Measurements from ENCODE around the gene ARHGAP25.

ARHGAP25 gene

DNA sequence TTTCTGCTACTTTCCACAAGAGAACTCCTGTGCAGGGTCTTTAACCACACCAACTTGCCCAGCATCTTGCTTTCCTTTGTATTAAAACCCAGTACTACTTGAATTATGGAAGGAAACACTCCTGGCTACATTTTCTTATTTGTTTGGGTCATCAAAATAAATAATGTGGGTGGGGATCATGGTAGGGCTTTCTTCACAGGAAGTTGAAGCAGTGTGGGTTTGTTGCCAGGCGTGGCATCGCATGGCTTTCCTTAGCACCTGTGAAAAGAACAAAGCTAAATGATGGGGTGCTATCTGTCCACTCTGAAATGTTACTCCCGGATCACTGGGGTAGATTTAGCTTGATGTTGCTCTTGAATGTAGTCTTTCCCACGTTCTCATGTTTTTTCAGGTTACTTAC, 18.7 kb downstream of the ARHGAP25 start:
- no peak for DNase-seq (ENCODE audit: low read depth)
- no peak for TF ChIP-seq CTCF (IDR thresholded peaks at IDR 0.05; ENCODE audit: control insufficient read depth, extremely low read depth, insufficient read depth)
- H3K4me3 ChIP-seq (ENCODE audit: low read depth, low read length), result no peak overlapping the region

DNA sequence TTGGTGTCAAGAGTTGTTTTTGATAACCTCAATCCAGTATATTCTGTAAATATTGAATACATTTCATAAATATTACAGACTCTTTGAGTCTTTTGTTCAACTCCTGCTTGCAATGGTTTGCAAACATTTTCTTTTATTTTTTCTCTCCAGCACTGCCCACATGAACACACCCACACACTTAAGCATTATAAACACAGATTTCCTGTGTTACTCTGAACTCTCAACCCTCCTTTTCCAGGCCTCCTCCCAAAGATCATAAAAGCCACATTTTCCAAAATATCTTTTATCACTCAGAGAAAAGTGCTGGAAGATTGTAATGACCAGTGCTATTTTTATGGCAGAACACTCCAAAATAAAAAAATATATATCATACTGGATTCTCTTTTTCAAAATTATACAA, 20.5 kb downstream of the ARHGAP25 start:
- no peak for DNase-seq (ENCODE audit: low read depth)
- TF ChIP-seq CTCF (IDR thresholded peaks at IDR 0.05; ENCODE audit: control insufficient read depth, extremely low read depth, insufficient read depth), result no peak
- no peak overlapping the region for H3K4me3 ChIP-seq (ENCODE audit: low read depth, low read length)

- H3K4me3 ChIP-seq (ENCODE audit: low read depth, low read length), result no peak overlapping the region
- no peak for TF ChIP-seq CTCF (IDR thresholded peaks at IDR 0.05; ENCODE audit: control insufficient read depth, extremely low read depth, insufficient read depth)
- no peak for DNase-seq (ENCODE audit: low read depth)
Observed at GRCh38 chr2:68756178-68756577, 21.6 kb downstream of the ARHGAP25 start.

- no peak for TF ChIP-seq CTCF (IDR thresholded peaks at IDR 0.05; ENCODE audit: control insufficient read depth, extremely low read depth, insufficient read depth)
- no peak overlapping the region for H3K4me3 ChIP-seq (ENCODE audit: low read depth, low read length)
- DNase-seq (ENCODE audit: low read depth), result no peak
Observed at GRCh38 chr2:68757081-68757480, 22.5 kb downstream of the ARHGAP25 start.

- DNase-seq (ENCODE audit: low read depth), result no peak
- no peak overlapping the region for H3K4me3 ChIP-seq (ENCODE audit: low read depth, low read length)
- TF ChIP-seq CTCF (IDR thresholded peaks at IDR 0.05; ENCODE audit: control insufficient read depth, extremely low read depth, insufficient read depth), result no peak
Observed at GRCh38 chr2:68762100-68762499, 27.5 kb downstream of the ARHGAP25 start.

DNA sequence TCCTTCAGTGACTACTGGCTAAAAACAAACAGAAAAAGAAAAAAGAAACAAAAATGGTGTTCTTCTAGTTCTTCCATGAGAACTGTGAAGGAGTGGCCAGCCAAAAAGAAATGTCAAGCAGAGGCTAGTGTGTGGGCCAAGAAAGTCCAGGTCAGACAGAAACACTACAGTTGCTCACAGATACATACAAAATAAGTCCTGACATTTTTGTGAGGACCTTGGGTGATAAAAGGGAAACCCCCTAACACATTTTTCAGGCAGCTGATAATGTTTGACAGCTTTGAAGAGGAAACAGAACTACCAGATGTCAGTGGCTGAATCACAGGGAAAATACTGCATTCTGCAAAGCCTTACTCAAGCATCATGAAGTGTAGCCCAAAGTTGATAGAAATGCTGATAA, 28.1 kb downstream of the ARHGAP25 start:
- DNase-seq (ENCODE audit: low read depth), result no peak
- no peak overlapping the region for H3K4me3 ChIP-seq (ENCODE audit: low read depth, low read length)
- TF ChIP-seq CTCF (IDR thresholded peaks at IDR 0.05; ENCODE audit: control insufficient read depth, extremely low read depth, insufficient read depth), result no peak

DNA sequence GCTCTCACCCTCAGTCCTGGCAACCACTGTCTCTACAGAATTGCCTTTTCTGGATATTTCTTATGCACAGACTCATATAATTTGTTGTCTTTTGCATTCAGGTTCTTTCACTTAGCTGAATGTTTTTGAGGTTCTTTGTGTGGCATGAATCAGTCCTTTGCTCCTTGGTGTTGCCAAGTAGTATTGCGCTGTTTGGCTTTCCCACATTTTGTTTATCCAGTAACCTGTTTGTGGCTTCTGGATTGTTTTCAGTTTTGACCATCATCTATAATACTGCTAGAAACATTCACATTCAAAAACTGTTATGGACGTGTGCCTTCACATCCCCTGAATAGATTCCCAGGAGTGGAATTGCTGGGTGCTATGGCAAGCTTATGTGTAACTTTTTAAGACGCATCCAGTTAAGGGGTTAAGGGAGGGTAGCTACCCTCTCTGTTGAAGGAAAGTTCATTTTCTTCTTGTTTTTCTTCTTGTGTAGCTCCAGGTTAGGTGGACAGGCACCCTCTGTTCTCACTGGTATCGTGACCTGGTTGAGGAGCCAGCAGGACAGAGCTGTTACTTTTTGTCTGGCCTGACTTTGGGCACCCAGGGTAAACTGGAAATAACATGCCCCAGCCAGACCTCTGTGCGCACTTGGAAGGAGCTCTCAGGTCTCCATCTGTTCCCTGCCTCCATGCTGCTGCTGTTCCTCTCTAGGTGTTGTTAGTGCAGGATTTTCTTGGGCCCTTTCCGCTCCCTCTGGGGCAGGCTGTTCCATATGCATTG, 29.6 kb downstream of the ARHGAP25 start:
- no peak for DNase-seq (ENCODE audit: low read depth)
- no peak for TF ChIP-seq CTCF (IDR thresholded peaks at IDR 0.05; ENCODE audit: control insufficient read depth, extremely low read depth, insufficient read depth)
- H3K4me3 ChIP-seq (ENCODE audit: low read depth, low read length), result no peak overlapping the region

Data from LNCaP clone FGC (cell line).